Liver (tissue), 9 donors: ENCODE measurements around the gene PCDHGA9. TPM values are rescaled to one million over a fixed set of nuclear protein-coding genes. Genes with fewer than 3 reads are reported as not detected.

Experiments used
- DNase-seq: peaks from one replicate; pipeline ENCODE4 v3.0.0-alpha.2; 2017; ENCODE audit warnings: low spot score
- H3K27ac ChIP-seq, 2 donors: one replicate each; pipeline ENCODE4 v1.7.0; 2013; ENCODE audit warnings: inconsistent platforms in 2 of 2, low read length in 2 of 2, control low read depth in 1 of 2, low read depth in 1 of 2, mild to moderate bottlenecking in 1 of 2
- H3K27me3 ChIP-seq, 4 donors: one replicate each; pipeline versions ENCODE4 v1.6.1 to v1.7.0; 2013; ENCODE audit warnings: low read length in 3 of 4, inconsistent platforms in 1 of 4, mild to moderate bottlenecking in 1 of 4, moderate library complexity in 1 of 4; ENCODE audit not compliant: control insufficient read depth in 4 of 4, insufficient read depth in 4 of 4
- H3K36me3 ChIP-seq, 4 donors: one replicate each; pipeline versions ENCODE4 v1.6.1 to v1.7.0; 2013; ENCODE audit warnings: low read length in 3 of 4, mild to moderate bottlenecking in 3 of 4, low read depth in 1 of 4, moderate library complexity in 1 of 4; ENCODE audit not compliant: control insufficient read depth in 4 of 4, insufficient read depth in 3 of 4
- H3K4me1 ChIP-seq, 4 donors: one replicate each; pipeline versions ENCODE4 v1.6.1 to v1.7.0; 2013; ENCODE audit warnings: low read length in 3 of 4, mild to moderate bottlenecking in 3 of 4, moderate library complexity in 1 of 4; ENCODE audit not compliant: control insufficient read depth in 4 of 4, insufficient read depth in 4 of 4
- H3K4me3 ChIP-seq, 3 donors: one replicate each; pipeline versions ENCODE4 v1.6.1 to v1.7.0; 2013; ENCODE audit warnings: low read length in 3 of 3, control low read depth in 1 of 3, low read depth in 1 of 3, mild to moderate bottlenecking in 1 of 3
- H3K9ac ChIP-seq, 2 donors: one replicate each; pipeline ENCODE4 v1.7.0; 2013; ENCODE audit warnings: low read length in 2 of 2, mild to moderate bottlenecking in 2 of 2, moderate library complexity in 2 of 2, control low read depth in 1 of 2, low read depth in 1 of 2
- H3K9me3 ChIP-seq, 4 donors: one replicate each; pipeline versions ENCODE4 v1.6.1 to v1.7.0; 2013; ENCODE audit warnings: low read length in 3 of 4; ENCODE audit not compliant: control insufficient read depth in 4 of 4
- EGR1 ChIP-seq, 2 donors: IDR thresholded peaks; 2 replicates each; pipeline ENCODE4 v1.6.1; 2016 to 2018; ENCODE audit warnings: antibody characterized with exemption in 2 of 2, low read depth in 2 of 2
- HNF4A ChIP-seq, 2 donors: conservative IDR thresholded peaks; 2 replicates each; pipeline ENCODE4 v1.6.1; 2016; ENCODE audit warnings: antibody characterized with exemption in 2 of 2, mild to moderate bottlenecking in 2 of 2
- HNF4G ChIP-seq: IDR thresholded peaks from 2 replicates; pipeline ENCODE4 v1.6.1; 2016; ENCODE audit warnings: antibody characterized with exemption
- JUND ChIP-seq, 2 donors: IDR thresholded peaks; 2 replicates each; pipeline ENCODE4 v1.6.1; 2016; ENCODE audit warnings: antibody characterized with exemption in 2 of 2
- NR2F2 ChIP-seq: IDR thresholded peaks from 2 replicates; pipeline ENCODE4 v1.6.1; 2016; ENCODE audit warnings: antibody characterized with exemption
- RAD21 ChIP-seq, 2 donors: IDR thresholded peaks; 2 replicates each; pipeline ENCODE4 v1.6.1; 2016; ENCODE audit warnings: antibody characterized with exemption in 2 of 2, mild to moderate bottlenecking in 2 of 2
- RXRA ChIP-seq, 2 donors: IDR thresholded peaks; 2 replicates each; pipeline ENCODE4 v1.6.1; 2017 to 2018; ENCODE audit warnings: antibody characterized with exemption in 2 of 2, mild to moderate bottlenecking in 1 of 2
- SP1 ChIP-seq: IDR thresholded peaks from 2 replicates; pipeline ENCODE4 v1.6.1; 2018; ENCODE audit warnings: antibody characterized with exemption, mild to moderate bottlenecking
- TAF1 ChIP-seq: conservative IDR thresholded peaks from 2 replicates; pipeline ENCODE4 v1.6.1; 2016; ENCODE audit warnings: antibody characterized with exemption, mild to moderate bottlenecking
- YY1 ChIP-seq: IDR thresholded peaks from 2 replicates; pipeline ENCODE4 v1.6.1; 2016; ENCODE audit warnings: antibody characterized with exemption, mild to moderate bottlenecking
- WGBS: extraction: QIAGEN DNeasy Blood & Tissue Kit; methylation state at CpG from one replicate; pipeline ENCODE4 v1.1.7; 2013; 5-methylcytosine and 5-hydroxymethylcytosine counted together
- polyA plus RNA-seq, 2 donors: library from polyadenylated mRNA; stranded (reverse) in 1 of 2; unstranded in 1 of 2; fragments of 200-250 nt in 1 of 2; fragments of >200 nt in 1 of 2; fragmentation: Nextera tagmentation in 1 of 2; extraction: Ambion mirVana in 1 of 2; gene quantifications; one replicate each; pipeline versions ENCODE4 v1.2.1 to v1.2.3, GENCODE V29; 2013 to 2015
- total RNA-seq, 2 donors: library from RNA; depleted of rRNA; stranded (reverse); fragments of >200 nt; gene quantifications; one replicate each; pipeline ENCODE4 v1.2.3, GENCODE V29; 2014
- TF ChIP-seq, protein P1 (sequence below): IDR thresholded peaks from 2 replicates; pipeline ENCODE4 v1.6.1; 2016; ENCODE audit warnings: antibody characterized with exemption
- TF ChIP-seq, protein P2 (sequence below): IDR thresholded peaks from 2 replicates; pipeline ENCODE4 v1.6.1; 2016; ENCODE audit warnings: antibody characterized with exemption
- TF ChIP-seq, protein P3 (sequence below): IDR thresholded peaks from 2 replicates; pipeline ENCODE4 v1.6.1; 2016; ENCODE audit warnings: antibody characterized with exemption, mild to moderate bottlenecking
- TF ChIP-seq, protein P4 (sequence below): fragments of 150-350 bp; IDR thresholded peaks from 2 replicates; pipeline ENCODE4 v1.5.1; 2017; ENCODE audit warnings: improper control_type of control experiment, low read depth, low read length; ENCODE audit not compliant: missing input control
- donor health status: healthy.
- donor health status: healthy.
- donor health status: healthy.
- donor health status: healthy.
- donor health status: healthy.

PCDHGA9 gene
- total and polyA plus RNA-seq, 4 donors = 0.11 to 2.8 (median 0.57) TPM

DNA sequence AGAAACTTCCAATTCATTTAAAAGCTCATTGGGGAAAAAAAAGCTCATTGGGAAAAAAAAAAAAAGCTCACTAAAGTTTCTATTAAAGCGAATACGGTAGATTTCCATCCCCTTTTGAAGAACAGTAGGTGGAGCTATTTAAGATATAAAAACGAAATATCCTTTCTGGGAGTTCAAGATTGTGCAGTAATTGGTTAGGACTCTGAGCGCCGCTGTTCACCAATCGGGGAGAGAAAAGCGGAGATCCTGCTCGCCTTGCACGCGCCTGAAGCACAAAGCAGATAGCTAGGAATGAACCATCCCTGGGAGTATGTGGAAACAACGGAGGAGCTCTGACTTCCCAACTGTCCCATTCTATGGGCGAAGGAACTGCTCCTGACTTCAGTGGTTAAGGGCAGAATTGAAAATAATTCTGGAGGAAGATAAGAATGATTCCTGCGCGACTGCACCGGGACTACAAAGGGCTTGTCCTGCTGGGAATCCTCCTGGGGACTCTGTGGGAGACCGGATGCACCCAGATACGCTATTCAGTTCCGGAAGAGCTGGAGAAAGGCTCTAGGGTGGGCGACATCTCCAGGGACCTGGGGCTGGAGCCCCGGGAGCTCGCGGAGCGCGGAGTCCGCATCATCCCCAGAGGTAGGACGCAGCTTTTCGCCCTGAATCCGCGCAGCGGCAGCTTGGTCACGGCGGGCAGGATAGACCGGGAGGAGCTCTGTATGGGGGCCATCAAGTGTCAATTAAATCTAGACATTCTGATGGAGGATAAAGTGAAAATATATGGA lies 27.9 kb downstream of the PCDHGA9 start, which contains the start of gene PCDHGA12:
PCDHGA12 (plus strand) TSS at position 176 of the 782 bp plus-strand sequence; CDS start at position 429, 253 bp downstream.
- H3K9ac ChIP-seq = no peak within 1 kb of the TSS
- peaks cover 0 to 4% (median 0%) of the 10 kb centered on the region in 4 donors for H3K36me3 ChIP-seq

GRCh38 chr5:141431286-141431685 lies 28.7 kb downstream of the PCDHGA9 start:
- no peaks in the 10 kb centered on the region for H3K27me3 ChIP-seq
- H3K4me3 ChIP-seq = peak overlapping the region in 2 of 3 donors; percentile 62 to 72
- 20% methylated on average over 37 of the region's 37 CpGs for WGBS
- DNase-seq = no peak
- no peak overlapping the region for H3K9ac ChIP-seq
- H3K4me1 ChIP-seq = peaks cover 0 to 11% (median 2%) of the 10 kb centered on the region in 4 donors
- H3K9me3 ChIP-seq = peaks cover 40 to 77% (median 46%) of the 10 kb centered on the region in 4 donors
- H3K27ac ChIP-seq = no peak overlapping the region
- H3K36me3 ChIP-seq = peaks cover 0 to 3% (median 0%) of the 10 kb centered on the region in 4 donors
- TF ChIP-seq TAF1 (no peak), JUND (IDR thresholded peaks at IDR 0.05) (no peak), EGR1 (IDR thresholded peaks at IDR 0.05; ENCODE audit: low read depth in 2 of 2) (no peak), HNF4G (no peak), NR2F2 (no peak), RXRA (IDR thresholded peaks at IDR 0.05) (no peak)
- TF ChIP-seq, protein P1, sequence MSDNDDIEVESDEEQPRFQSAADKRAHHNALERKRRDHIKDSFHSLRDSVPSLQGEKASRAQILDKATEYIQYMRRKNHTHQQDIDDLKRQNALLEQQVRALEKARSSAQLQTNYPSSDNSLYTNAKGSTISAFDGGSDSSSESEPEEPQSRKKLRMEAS = no peak
- TF ChIP-seq, protein P2, sequence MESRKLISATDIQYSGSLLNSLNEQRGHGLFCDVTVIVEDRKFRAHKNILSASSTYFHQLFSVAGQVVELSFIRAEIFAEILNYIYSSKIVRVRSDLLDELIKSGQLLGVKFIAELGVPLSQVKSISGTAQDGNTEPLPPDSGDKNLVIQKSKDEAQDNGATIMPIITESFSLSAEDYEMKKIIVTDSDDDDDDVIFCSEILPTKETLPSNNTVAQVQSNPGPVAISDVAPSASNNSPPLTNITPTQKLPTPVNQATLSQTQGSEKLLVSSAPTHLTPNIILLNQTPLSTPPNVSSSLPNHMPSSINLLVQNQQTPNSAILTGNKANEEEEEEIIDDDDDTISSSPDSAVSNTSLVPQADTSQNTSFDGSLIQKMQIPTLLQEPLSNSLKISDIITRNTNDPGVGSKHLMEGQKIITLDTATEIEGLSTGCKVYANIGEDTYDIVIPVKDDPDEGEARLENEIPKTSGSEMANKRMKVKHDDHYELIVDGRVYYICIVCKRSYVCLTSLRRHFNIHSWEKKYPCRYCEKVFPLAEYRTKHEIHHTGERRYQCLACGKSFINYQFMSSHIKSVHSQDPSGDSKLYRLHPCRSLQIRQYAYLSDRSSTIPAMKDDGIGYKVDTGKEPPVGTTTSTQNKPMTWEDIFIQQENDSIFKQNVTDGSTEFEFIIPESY = no peak
- TF ChIP-seq, protein P3, sequence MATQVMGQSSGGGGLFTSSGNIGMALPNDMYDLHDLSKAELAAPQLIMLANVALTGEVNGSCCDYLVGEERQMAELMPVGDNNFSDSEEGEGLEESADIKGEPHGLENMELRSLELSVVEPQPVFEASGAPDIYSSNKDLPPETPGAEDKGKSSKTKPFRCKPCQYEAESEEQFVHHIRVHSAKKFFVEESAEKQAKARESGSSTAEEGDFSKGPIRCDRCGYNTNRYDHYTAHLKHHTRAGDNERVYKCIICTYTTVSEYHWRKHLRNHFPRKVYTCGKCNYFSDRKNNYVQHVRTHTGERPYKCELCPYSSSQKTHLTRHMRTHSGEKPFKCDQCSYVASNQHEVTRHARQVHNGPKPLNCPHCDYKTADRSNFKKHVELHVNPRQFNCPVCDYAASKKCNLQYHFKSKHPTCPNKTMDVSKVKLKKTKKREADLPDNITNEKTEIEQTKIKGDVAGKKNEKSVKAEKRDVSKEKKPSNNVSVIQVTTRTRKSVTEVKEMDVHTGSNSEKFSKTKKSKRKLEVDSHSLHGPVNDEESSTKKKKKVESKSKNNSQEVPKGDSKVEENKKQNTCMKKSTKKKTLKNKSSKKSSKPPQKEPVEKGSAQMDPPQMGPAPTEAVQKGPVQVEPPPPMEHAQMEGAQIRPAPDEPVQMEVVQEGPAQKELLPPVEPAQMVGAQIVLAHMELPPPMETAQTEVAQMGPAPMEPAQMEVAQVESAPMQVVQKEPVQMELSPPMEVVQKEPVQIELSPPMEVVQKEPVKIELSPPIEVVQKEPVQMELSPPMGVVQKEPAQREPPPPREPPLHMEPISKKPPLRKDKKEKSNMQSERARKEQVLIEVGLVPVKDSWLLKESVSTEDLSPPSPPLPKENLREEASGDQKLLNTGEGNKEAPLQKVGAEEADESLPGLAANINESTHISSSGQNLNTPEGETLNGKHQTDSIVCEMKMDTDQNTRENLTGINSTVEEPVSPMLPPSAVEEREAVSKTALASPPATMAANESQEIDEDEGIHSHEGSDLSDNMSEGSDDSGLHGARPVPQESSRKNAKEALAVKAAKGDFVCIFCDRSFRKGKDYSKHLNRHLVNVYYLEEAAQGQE = no peak
- TF ChIP-seq, protein P4, sequence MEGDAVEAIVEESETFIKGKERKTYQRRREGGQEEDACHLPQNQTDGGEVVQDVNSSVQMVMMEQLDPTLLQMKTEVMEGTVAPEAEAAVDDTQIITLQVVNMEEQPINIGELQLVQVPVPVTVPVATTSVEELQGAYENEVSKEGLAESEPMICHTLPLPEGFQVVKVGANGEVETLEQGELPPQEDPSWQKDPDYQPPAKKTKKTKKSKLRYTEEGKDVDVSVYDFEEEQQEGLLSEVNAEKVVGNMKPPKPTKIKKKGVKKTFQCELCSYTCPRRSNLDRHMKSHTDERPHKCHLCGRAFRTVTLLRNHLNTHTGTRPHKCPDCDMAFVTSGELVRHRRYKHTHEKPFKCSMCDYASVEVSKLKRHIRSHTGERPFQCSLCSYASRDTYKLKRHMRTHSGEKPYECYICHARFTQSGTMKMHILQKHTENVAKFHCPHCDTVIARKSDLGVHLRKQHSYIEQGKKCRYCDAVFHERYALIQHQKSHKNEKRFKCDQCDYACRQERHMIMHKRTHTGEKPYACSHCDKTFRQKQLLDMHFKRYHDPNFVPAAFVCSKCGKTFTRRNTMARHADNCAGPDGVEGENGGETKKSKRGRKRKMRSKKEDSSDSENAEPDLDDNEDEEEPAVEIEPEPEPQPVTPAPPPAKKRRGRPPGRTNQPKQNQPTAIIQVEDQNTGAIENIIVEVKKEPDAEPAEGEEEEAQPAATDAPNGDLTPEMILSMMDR = no peak

More for the DNA sequence above, 27.9 kb downstream of the PCDHGA9 start, which contains the start of gene PCDHGA12:
- Histone ChIP-seq H3K27ac (no peak within 1 kb of the TSS), H3K9me3 (peaks cover 45 to 78% (median 51%) of the 10 kb centered on the region in 4 donors), H3K4me1 (peaks cover 0 to 11% (median 2%) of the 10 kb centered on the region in 4 donors), H3K27me3 (no peaks in the 10 kb centered on the region), H3K4me3 (peak within 1 kb of the TSS; percentile 15 to 72 (median 62))
- no peak for DNase-seq
- 14% methylated on average over 33 of the region's 33 CpGs for WGBS
- TF ChIP-seq, protein P3 = no peak
- TF ChIP-seq NR2F2 = no peak
- TF ChIP-seq SP1 = no peak
- TF ChIP-seq HNF4A (conservative IDR thresholded peaks at IDR 0.05) = no peak
- TF ChIP-seq HNF4G = no peak
- no peak for TF ChIP-seq YY1
- TF ChIP-seq RAD21 (IDR thresholded peaks at IDR 0.05) = peak; percentile 55 to 76
- TF ChIP-seq, protein P4 = peak; percentile 16
